Transverse colon (tissue), 4 donors: Measurements from ENCODE around the gene RUVBL1. TPM values are rescaled to one million over a fixed set of nuclear protein-coding genes. Genes with fewer than 3 reads are reported as not detected.

ENCODE experiments used
- DNase-seq: peaks from one replicate; pipeline ENCODE4 v3.0.0-alpha.2; 2019
- H3K27ac ChIP-seq, 4 donors: fragments of 200-600 bp; sonication (generic); 2 replicates each; pipeline ENCODE4 v1.5.1; 2016 to 2018; ENCODE audit warnings: inconsistent platforms in 4 of 4
- H3K27me3 ChIP-seq: fragments of 200-600 bp; sonication (generic); 2 replicates; pipeline ENCODE4 v1.5.1; 2017; ENCODE audit warnings: inconsistent platforms
- H3K36me3 ChIP-seq, 4 donors: fragments of 200-600 bp; sonication (generic); 2 replicates each; pipeline ENCODE4 v1.5.1; 2017 to 2019; ENCODE audit warnings: inconsistent platforms in 4 of 4
- H3K4me1 ChIP-seq, 4 donors: fragments of 200-600 bp; sonication (generic); 2 replicates each; pipeline ENCODE4 v1.5.1; 2017 to 2020; ENCODE audit warnings: inconsistent platforms in 4 of 4
- H3K4me3 ChIP-seq, 4 donors: fragments of 200-600 bp; sonication (generic); 1 replicate in 1 of 4; 2 replicates in 3 of 4; pipeline versions ENCODE4 v1.5.1 to v1.6.1; 2017 to 2019; ENCODE audit warnings: inconsistent platforms in 4 of 4
- H3K9me3 ChIP-seq, 2 donors: fragments of 200-600 bp; sonication (generic); 2 replicates each; pipeline ENCODE4 v1.5.1; 2017 to 2019; ENCODE audit warnings: inconsistent platforms in 2 of 2
- CTCF ChIP-seq, 5 experiments: fragments of 200-600 bp in 3 of 5; fragments of 450-650 bp in 2 of 5; sonication (generic) in 3 of 5; IDR thresholded peaks; 1 replicate in 2 of 5; 2 replicates in 3 of 5; pipeline ENCODE4 v1.5.1; 2016 to 2017; ENCODE audit warnings: antibody characterized with exemption in 5 of 5, inconsistent platforms in 3 of 5, mild to moderate bottlenecking in 2 of 5, moderate library complexity in 1 of 5
- EP300 ChIP-seq: sonication (generic); formaldehyde crosslinking; IDR thresholded peaks from one replicate; pipeline ENCODE4 v1.6.1; 2017; ENCODE audit warnings: antibody characterized with exemption, low read depth
- POLR2A ChIP-seq: fragments of 450-650 bp; IDR thresholded peaks from one replicate; pipeline ENCODE4 v1.6.1; 2016; ENCODE audit warnings: antibody characterized with exemption, mild to moderate bottlenecking, moderate library complexity
- POLR2AphosphoS5 ChIP-seq, 3 donors: sonication (generic); formaldehyde crosslinking; IDR thresholded peaks; one replicate each; pipeline ENCODE4 v1.6.1; 2016; ENCODE audit warnings: antibody characterized with exemption in 3 of 3
- WGBS, 2 donors: methylation state at CpG; one replicate each; pipeline ENCODE4 v1.1.5; 2018; ENCODE audit warnings: low coverage in 1 of 2; 5-methylcytosine and 5-hydroxymethylcytosine counted together
- in situ Hi-C, 4 donors: fragments of 200-750 bp; cut with MboI; loops; one replicate each; pipeline versions ENCODE4 v1.15.0 to v1.15.1; 2017; ENCODE audit warnings: low sequenced_read_pairs in 3 of 4, low pct_ligation_motif_present in 1 of 4, low pct_unique_long_range_greater_than_20kb in 1 of 4
- intact Hi-C: fragments of 100-400 bp; cut with DNase I; formaldehyde crosslinking; loops from one replicate; pipeline ENCODE4 v1.15.1; 2023; ENCODE audit warnings: low total_unique reads
- total RNA-seq, 4 donors: library from RNA; depleted of rRNA; stranded (reverse); fragments of >200 nt; gene quantifications; one replicate each; pipeline ENCODE4 v1.1.0, GENCODE V29; 2016

The RUVBL1 gene
- total RNA-seq, 4 donors from 2014 or later = 1.4 to 16.4 (median 10.1) TPM; not detected in 1

- Histone ChIP-seq H3K27ac (no peak overlapping the region), H3K27me3 (no peaks in the 10 kb centered on the region), H3K36me3 (no peaks in the 10 kb centered on the region), H3K4me1 (no peaks in the 10 kb centered on the region), H3K4me3 (no peak overlapping the region), H3K9me3 (no peaks in the 10 kb centered on the region)
- whole genome bisulfite sequencing, 2 donors = 59 to 60% methylated on average over 1 to 6 of the region's 6 CpGs
- intact Hi-C loops = no loop called here
- in situ Hi-C loops = no loop called here
- TF ChIP-seq POLR2A = no peak
- TF ChIP-seq POLR2AphosphoS5 (IDR thresholded peaks at IDR 0.05) = no peak
- TF ChIP-seq CTCF (IDR thresholded peaks at IDR 0.05) = no peak
- no peak for TF ChIP-seq EP300
- peak; percentile 19 for DNase-seq
Measured at GRCh38 chr3:128145279-128145678, 21.7 kb upstream of the RUVBL1 start.

- 69 to 73% methylated on average over 3 to 5 of the region's 5 CpGs for WGBS, 2 donors
- Histone ChIP-seq H3K4me3 (no peak overlapping the region), H3K27me3 (no peaks in the 10 kb centered on the region), H3K9me3 (no peaks in the 10 kb centered on the region), H3K4me1 (no peaks in the 10 kb centered on the region), H3K36me3 (no peaks in the 10 kb centered on the region), H3K27ac (no peak overlapping the region)
- in situ Hi-C loops = no loop called here
- TF ChIP-seq POLR2AphosphoS5 (IDR thresholded peaks at IDR 0.05) (no peak), POLR2A (no peak), CTCF (IDR thresholded peaks at IDR 0.05) (no peak), EP300 (no peak)
- no peak for DNase-seq
- intact Hi-C loops = no loop called here
Measured at GRCh38 chr3:128144512-128145187, 21.0 kb upstream of the RUVBL1 start.

- H3K4me1 ChIP-seq = no peaks in the 10 kb centered on the region
- H3K27me3 ChIP-seq = peaks cover 4% of the 10 kb centered on the region
- H3K27ac ChIP-seq = no peak overlapping the region
- TF ChIP-seq CTCF (IDR thresholded peaks at IDR 0.05) (no peak), POLR2A (no peak), EP300 (no peak), POLR2AphosphoS5 (IDR thresholded peaks at IDR 0.05) (no peak)
- H3K4me3 ChIP-seq = no peak overlapping the region
- no peak for DNase-seq
- in situ Hi-C loops (no loop called here), intact Hi-C loops (no loop called here)
- WGBS, 2 donors = 97 to 100% methylated on average over 1 to 4 of the region's 4 CpGs
- no peaks in the 10 kb centered on the region for H3K9me3 ChIP-seq
- no peaks in the 10 kb centered on the region for H3K36me3 ChIP-seq
Measured at GRCh38 chr3:128143496-128143895, 19.9 kb upstream of the RUVBL1 start.

- peak; percentile 25 for DNase-seq
- no peaks in the 10 kb centered on the region for H3K9me3 ChIP-seq
- TF ChIP-seq CTCF (IDR thresholded peaks at IDR 0.05) (peak; percentile 28 to 61 (median 44)), POLR2A (no peak)
- no peaks in the 10 kb centered on the region for H3K36me3 ChIP-seq
- no peaks in the 10 kb centered on the region for H3K4me1 ChIP-seq
- WGBS, 2 donors = 40 to 56% methylated on average over 1 to 2 of the region's 3 CpGs
- intact Hi-C loops = no loop called here
- no peak overlapping the region for H3K4me3 ChIP-seq
- in situ Hi-C loops = no loop called here
- peaks cover 13% of the 10 kb centered on the region for H3K27me3 ChIP-seq
- H3K27ac ChIP-seq = no peak overlapping the region
Measured at GRCh38 chr3:128133273-128133883, 9.8 kb upstream of the RUVBL1 start.
